Endodermal cell (in vitro differentiated cells): Measurements from ENCODE around the gene SLC25A10. TPM values are rescaled to one million over a fixed set of nuclear protein-coding genes. Genes with fewer than 3 reads are reported as not detected.
A peak's percentile ranks its signal among the peaks of the same experiment; 100 is the strongest.

Source experiments
- DNase-seq: peaks from one replicate; pipeline ENCODE4 v3.0.0-alpha.2; 2017
- H3K27ac ChIP-seq: 2 replicates; pipeline ENCODE4 v1.5.1; 2013; ENCODE audit warnings: mild to moderate bottlenecking, low read depth, low read length, moderate library complexity
- H3K27me3 ChIP-seq: 2 replicates; pipeline ENCODE4 v1.6.1; 2013; ENCODE audit warnings: mild to moderate bottlenecking, low read length, moderate library complexity; ENCODE audit not compliant: insufficient read depth, control insufficient read depth, poor library complexity, severe bottlenecking
- H3K36me3 ChIP-seq: 2 replicates; pipeline ENCODE4 v1.7.0; 2013; ENCODE audit warnings: mild to moderate bottlenecking, low read length, moderate library complexity; ENCODE audit not compliant: control insufficient read depth, insufficient read depth
- H3K4me1 ChIP-seq: one replicate; pipeline ENCODE4 v1.7.0; 2013; ENCODE audit warnings: low read length; ENCODE audit not compliant: control insufficient read depth, insufficient read depth
- H3K4me3 ChIP-seq: 2 replicates; pipeline ENCODE4 v1.5.1; 2013; ENCODE audit warnings: mild to moderate bottlenecking, low read length, moderate library complexity
- H3K9ac ChIP-seq: 2 replicates; pipeline ENCODE4 v1.6.1; 2013; ENCODE audit warnings: mild to moderate bottlenecking, low read length, moderate library complexity; ENCODE audit not compliant: poor library complexity, severe bottlenecking; ENCODE audit errors: extremely low read depth
- H3K9me3 ChIP-seq: 2 replicates; pipeline ENCODE4 v1.6.1; 2013; ENCODE audit warnings: mild to moderate bottlenecking, low read length, moderate library complexity; ENCODE audit not compliant: control insufficient read depth
- H3K27ac Mint-ChIP-seq: 2 replicates; pipeline ENCODE4 v1.8.0; 2020; ENCODE audit warnings: mixed read lengths
- H3K27me3 Mint-ChIP-seq: 2 replicates; pipeline ENCODE4 v1.8.0; 2021; ENCODE audit warnings: mild to moderate bottlenecking, mixed read lengths; ENCODE audit not compliant: insufficient read depth
- H3K36me3 Mint-ChIP-seq: 2 replicates; pipeline ENCODE4 v1.8.0; 2020; ENCODE audit warnings: low read depth, mixed read lengths
- H3K4me1 Mint-ChIP-seq: 2 replicates; pipeline ENCODE4 v1.8.0; 2020; ENCODE audit warnings: mixed read lengths
- H3K4me3 Mint-ChIP-seq: 2 replicates; pipeline ENCODE4 v1.8.0; 2020; ENCODE audit warnings: mild to moderate bottlenecking, moderate library complexity, mixed read lengths
- H3K9me3 Mint-ChIP-seq: 2 replicates; pipeline ENCODE4 v1.8.0; 2020; ENCODE audit warnings: mild to moderate bottlenecking, mixed read lengths
- CTCF ChIP-seq: fragments of 200-600 bp; sonication (generic); conservative IDR thresholded peaks from 2 replicates; pipeline ENCODE4 v1.5.0; 2021; ENCODE audit warnings: antibody characterized with exemption, mild to moderate bottlenecking
- WGBS, 2 experiments: methylation state at CpG; one replicate each; pipeline versions ENCODE4 v1.1.5 to v1.1.7; 2013; ENCODE audit warnings: missing lambda C conversion rate in 2 of 2, mixed read lengths in 1 of 2; ENCODE audit not compliant: insufficient coverage in 1 of 2, insufficient read length in 1 of 2; 5-methylcytosine and 5-hydroxymethylcytosine counted together
- microRNA-seq: library from miRNA; unstranded; fragments of <30 nt; microRNA quantifications from one replicate; pipeline ENCODE4 v1.2.0, GENCODE V29; 2020; ENCODE audit warnings: borderline microRNAs expressed
- total RNA-seq, 2 donors: library from RNA; stranded (reverse); fragmentation: NEBNext Ultra II Directional in 1 of 2; extraction: Animal tissue kit (Norgen Biotek cat#: 25700) in 1 of 2; gene quantifications; 2 replicates in 1 of 2; 3 replicates in 1 of 2; pipeline ENCODE4 v1.2.1, GENCODE V29; 2021

The SLC25A10 gene
- total RNA-seq, 2 donors from 2014 or later = 24.8 to 37.6 TPM

GRCh38 chr17:81741594-81742452 lies 29.7 kb downstream of the SLC25A10 start:
- Histone ChIP-seq H3K9me3 (no peaks in the 10 kb centered on the region), H3K4me1 (no peaks in the 10 kb centered on the region), H3K36me3 (no peaks in the 10 kb centered on the region), H3K27ac (no peak overlapping the region), H3K9ac (no peak overlapping the region), H3K4me3 (no peak overlapping the region), H3K27me3 (no peaks in the 10 kb centered on the region)
- no peaks in the 10 kb centered on the region for H3K27me3 Mint-ChIP-seq
- DNase-seq = peak; percentile 62
- no peak overlapping the region for H3K4me3 Mint-ChIP-seq
- H3K9me3 Mint-ChIP-seq = no peaks in the 10 kb centered on the region
- WGBS, 2 experiments = 84 to 85% methylated on average over 7 to 25 of the region's 26 CpGs
- TF ChIP-seq CTCF = no peak
- no peaks in the 10 kb centered on the region for H3K4me1 Mint-ChIP-seq
- H3K27ac Mint-ChIP-seq = no peak overlapping the region
- no peaks in the 10 kb centered on the region for H3K36me3 Mint-ChIP-seq

Small RNA genes lying within 50 kb of the gene (microRNA-seq; reads per million reads assigned to microRNA genes)
- not detected for gene MIR6786

Other genes with a start within 250 kb of the SLC25A10 start
- gene ACTG1, start 199.5 kb upstream of the SLC25A10 start, total RNA-seq = 1,000 to 10,000 TPM; 4,461 to 5,616 TPM
- 1 to 10 TPM; 1.0 to 1.8 TPM for gene FSCN2, start 183.9 kb upstream of the SLC25A10 start, total RNA-seq
- gene FAAP100, start 159.9 kb upstream of the SLC25A10 start, total RNA-seq = 10 to 100 TPM; 34.5 to 39.5 TPM
- gene NPLOC4, start 75.2 kb upstream of the SLC25A10 start, total RNA-seq = 100 to 1,000 TPM; 113 to 118 TPM
- gene TSPAN10, start 75.1 kb upstream of the SLC25A10 start, total RNA-seq = 1 to 10 TPM; 1.3 to 1.8 TPM
- 1 to 10 TPM; 3.2 to 4.3 TPM for gene PDE6G, start 55.7 kb upstream of the SLC25A10 start, total RNA-seq
- gene OXLD1, start 45.7 kb upstream of the SLC25A10 start, total RNA-seq = 10 to 100 TPM; 30.2 to 36.5 TPM
- 10 to 100 TPM; 35.8 to 44.2 TPM for gene CCDC137, start 45.5 kb upstream of the SLC25A10 start, total RNA-seq
- 10 to 100 TPM; 41.2 to 47.8 TPM for gene ARL16, start 28.5 kb upstream of the SLC25A10 start, total RNA-seq
- 100 to 1,000 TPM; 114 to 130 TPM for gene HGS, start 28.3 kb upstream of the SLC25A10 start, total RNA-seq
- 100 to 1,000 TPM in 1 of 2 donors, 10 to 100 TPM in 1; 99.4 to 105 TPM for gene MRPL12, start 8.9 kb upstream of the SLC25A10 start, total RNA-seq
- 1 to 10 TPM in 1 of 2 donors, not detected in 1; 4.0 TPM for gene GCGR, start 91.9 kb downstream of the SLC25A10 start, total RNA-seq
- gene MCRIP1, start 121.0 kb downstream of the SLC25A10 start, total RNA-seq = 100 to 1,000 TPM; 164 to 183 TPM
- gene PPP1R27, start 122.8 kb downstream of the SLC25A10 start, total RNA-seq = not detected
- 100 to 1,000 TPM; 493 to 535 TPM for gene P4HB, start 148.3 kb downstream of the SLC25A10 start, total RNA-seq
- gene ARHGDIA, start 159.1 kb downstream of the SLC25A10 start, total RNA-seq = 100 to 1,000 TPM; 240 to 254 TPM
- gene ALYREF, start 179.3 kb downstream of the SLC25A10 start, total RNA-seq = 100 to 1,000 TPM; 154 to 170 TPM
- 100 to 1,000 TPM; 161 to 195 TPM for gene ANAPC11, start 179.4 kb downstream of the SLC25A10 start, total RNA-seq
- 1 to 10 TPM; 3.3 to 3.7 TPM for gene NPB, start 190.0 kb downstream of the SLC25A10 start, total RNA-seq
- gene PCYT2, start 199.1 kb downstream of the SLC25A10 start, total RNA-seq = 10 to 100 TPM; 66.8 to 70.9 TPM
- 10 to 100 TPM; 21.8 to 22.1 TPM for gene SIRT7, start 205.9 kb downstream of the SLC25A10 start, total RNA-seq
- gene MAFG, start 215.5 kb downstream of the SLC25A10 start, total RNA-seq = 10 to 100 TPM; 39.9 to 54.1 TPM
- gene PYCR1, start 225.0 kb downstream of the SLC25A10 start, total RNA-seq = 100 to 1,000 TPM; 104 to 107 TPM
- gene MYADML2, start 234.9 kb downstream of the SLC25A10 start, total RNA-seq = not detected
- 10 to 100 TPM; 12.5 to 26.3 TPM for gene NOTUM, start 248.9 kb downstream of the SLC25A10 start, total RNA-seq